ENCODE data around the gene NPHP4. TPM values are rescaled to one million over a fixed set of nuclear protein-coding genes. Genes with fewer than 3 reads are reported as not detected.

Gene NPHP4
- polyA plus RNA-seq, 2 donors, result 2.9 to 4.4 TPM

GRCh38 chr1:5954964-5955363, 37.3 kb downstream of the NPHP4 start:
- 70 to 79% methylated on average over 5 of the region's 5 CpGs for WGBS, 2 donors
- Histone ChIP-seq H3K9me3 (ENCODE audit: control insufficient read depth in 2 of 2, insufficient read depth in 1 of 2, low read depth in 1 of 2, low read length in 1 of 2) (no peaks in the 10 kb centered on the region), H3K4me1 (ENCODE audit: control insufficient read depth in 2 of 2, insufficient read depth in 2 of 2, low read length in 1 of 2) (peaks cover 0 to 7% of the 10 kb centered on the region in 2 donors), H3K27ac (ENCODE audit: low read depth in 2 of 2, low read length in 1 of 2) (no peak overlapping the region), H3K4me3 (ENCODE audit: low read depth in 1 of 2, low read length in 2 of 2) (no peak overlapping the region), H3K36me3 (ENCODE audit: control insufficient read depth in 2 of 2, insufficient read depth in 2 of 2, low read length in 1 of 2) (peaks cover 9 to 18% of the 10 kb centered on the region in 2 donors), H3K27me3 (ENCODE audit: control insufficient read depth in 1 of 2, insufficient read depth in 2 of 2, low read length in 2 of 2) (no peaks in the 10 kb centered on the region)

- H3K4me3 ChIP-seq (ENCODE audit: low read depth in 1 of 2, low read length in 2 of 2), result no peak overlapping the region
- H3K27ac ChIP-seq (ENCODE audit: low read depth in 2 of 2, low read length in 1 of 2), result no peak overlapping the region
- H3K4me1 ChIP-seq (ENCODE audit: control insufficient read depth in 2 of 2, insufficient read depth in 2 of 2, low read length in 1 of 2), result peaks cover 0 to 9% of the 10 kb centered on the region in 2 donors
- H3K9me3 ChIP-seq (ENCODE audit: control insufficient read depth in 2 of 2, insufficient read depth in 1 of 2, low read depth in 1 of 2, low read length in 1 of 2), result no peaks in the 10 kb centered on the region
- WGBS, 2 donors, result 96 to 97% methylated on average over 11 of the region's 11 CpGs
- H3K36me3 ChIP-seq (ENCODE audit: control insufficient read depth in 2 of 2, insufficient read depth in 2 of 2, low read length in 1 of 2), result peaks cover 7 to 15% of the 10 kb centered on the region in 2 donors
- no peaks in the 10 kb centered on the region for H3K27me3 ChIP-seq (ENCODE audit: control insufficient read depth in 1 of 2, insufficient read depth in 2 of 2, low read length in 2 of 2)
These were observed 38.8 kb downstream of the NPHP4 start for GRCh38 chr1:5953386-5953785.

- Histone ChIP-seq H3K36me3 (ENCODE audit: control insufficient read depth in 2 of 2, insufficient read depth in 2 of 2, low read length in 1 of 2) (peaks cover 7 to 16% of the 10 kb centered on the region in 2 donors), H3K27me3 (ENCODE audit: control insufficient read depth in 1 of 2, insufficient read depth in 2 of 2, low read length in 2 of 2) (no peaks in the 10 kb centered on the region), H3K4me3 (ENCODE audit: low read depth in 1 of 2, low read length in 2 of 2) (no peak overlapping the region), H3K9me3 (ENCODE audit: control insufficient read depth in 2 of 2, insufficient read depth in 1 of 2, low read depth in 1 of 2, low read length in 1 of 2) (no peaks in the 10 kb centered on the region), H3K27ac (ENCODE audit: low read depth in 2 of 2, low read length in 1 of 2) (no peak overlapping the region), H3K4me1 (ENCODE audit: control insufficient read depth in 2 of 2, insufficient read depth in 2 of 2, low read length in 1 of 2) (peaks cover 0 to 9% of the 10 kb centered on the region in 2 donors)
- WGBS, 2 donors, result 93 to 95% methylated on average over 19 of the region's 19 CpGs
These were observed 40.3 kb downstream of the NPHP4 start for GRCh38 chr1:5951846-5952410.

GRCh38 chr1:5950994-5951785, 41.0 kb downstream of the NPHP4 start:
- Histone ChIP-seq H3K4me1 (ENCODE audit: control insufficient read depth in 2 of 2, insufficient read depth in 2 of 2, low read length in 1 of 2) (peaks cover 0 to 9% of the 10 kb centered on the region in 2 donors), H3K9me3 (ENCODE audit: control insufficient read depth in 2 of 2, insufficient read depth in 1 of 2, low read depth in 1 of 2, low read length in 1 of 2) (no peaks in the 10 kb centered on the region), H3K4me3 (ENCODE audit: low read depth in 1 of 2, low read length in 2 of 2) (no peak overlapping the region), H3K36me3 (ENCODE audit: control insufficient read depth in 2 of 2, insufficient read depth in 2 of 2, low read length in 1 of 2) (peaks cover 2 to 15% of the 10 kb centered on the region in 2 donors), H3K27me3 (ENCODE audit: control insufficient read depth in 1 of 2, insufficient read depth in 2 of 2, low read length in 2 of 2) (no peaks in the 10 kb centered on the region), H3K27ac (ENCODE audit: low read depth in 2 of 2, low read length in 1 of 2) (no peak overlapping the region)
- 83 to 85% methylated on average over 24 of the region's 24 CpGs for WGBS, 2 donors

GRCh38 chr1:5950201-5950895, 41.9 kb downstream of the NPHP4 start:
- 71 to 86% methylated on average over 7 of the region's 7 CpGs for WGBS, 2 donors
- Histone ChIP-seq H3K4me3 (ENCODE audit: low read depth in 1 of 2, low read length in 2 of 2) (no peak overlapping the region), H3K36me3 (ENCODE audit: control insufficient read depth in 2 of 2, insufficient read depth in 2 of 2, low read length in 1 of 2) (peaks cover 0 to 9% of the 10 kb centered on the region in 2 donors), H3K27ac (ENCODE audit: low read depth in 2 of 2, low read length in 1 of 2) (no peak overlapping the region), H3K9me3 (ENCODE audit: control insufficient read depth in 2 of 2, insufficient read depth in 1 of 2, low read depth in 1 of 2, low read length in 1 of 2) (no peaks in the 10 kb centered on the region), H3K4me1 (ENCODE audit: control insufficient read depth in 2 of 2, insufficient read depth in 2 of 2, low read length in 1 of 2) (peaks cover 0 to 9% of the 10 kb centered on the region in 2 donors), H3K27me3 (ENCODE audit: control insufficient read depth in 1 of 2, insufficient read depth in 2 of 2, low read length in 2 of 2) (no peaks in the 10 kb centered on the region)

GRCh38 chr1:5949761-5950100, 42.5 kb downstream of the NPHP4 start:
- peaks cover 0 to 9% of the 10 kb centered on the region in 2 donors for H3K4me1 ChIP-seq (ENCODE audit: control insufficient read depth in 2 of 2, insufficient read depth in 2 of 2, low read length in 1 of 2)
- WGBS, 2 donors, result 79 to 83% methylated on average over 4 of the region's 4 CpGs
- H3K36me3 ChIP-seq (ENCODE audit: control insufficient read depth in 2 of 2, insufficient read depth in 2 of 2, low read length in 1 of 2), result peaks cover 0 to 9% of the 10 kb centered on the region in 2 donors

GRCh38 chr1:5949085-5949760, 43.0 kb downstream of the NPHP4 start:
- Histone ChIP-seq H3K9me3 (ENCODE audit: control insufficient read depth in 2 of 2, insufficient read depth in 1 of 2, low read depth in 1 of 2, low read length in 1 of 2) (no peaks in the 10 kb centered on the region), H3K4me3 (ENCODE audit: low read depth in 1 of 2, low read length in 2 of 2) (no peak overlapping the region), H3K4me1 (ENCODE audit: control insufficient read depth in 2 of 2, insufficient read depth in 2 of 2, low read length in 1 of 2) (peaks cover 0 to 9% of the 10 kb centered on the region in 2 donors), H3K27ac (ENCODE audit: low read depth in 2 of 2, low read length in 1 of 2) (no peak overlapping the region), H3K36me3 (ENCODE audit: control insufficient read depth in 2 of 2, insufficient read depth in 2 of 2, low read length in 1 of 2) (peaks cover 0 to 12% of the 10 kb centered on the region in 2 donors), H3K27me3 (ENCODE audit: control insufficient read depth in 1 of 2, insufficient read depth in 2 of 2, low read length in 2 of 2) (no peaks in the 10 kb centered on the region)
- WGBS, 2 donors, result 80 to 81% methylated on average over 13 of the region's 13 CpGs

More at GRCh38 chr1:5949761-5950100, 42.5 kb downstream of the NPHP4 start:
- Histone ChIP-seq H3K27me3 (ENCODE audit: control insufficient read depth in 1 of 2, insufficient read depth in 2 of 2, low read length in 2 of 2) (no peaks in the 10 kb centered on the region), H3K4me3 (ENCODE audit: low read depth in 1 of 2, low read length in 2 of 2) (no peak overlapping the region), H3K9me3 (ENCODE audit: control insufficient read depth in 2 of 2, insufficient read depth in 1 of 2, low read depth in 1 of 2, low read length in 1 of 2) (no peaks in the 10 kb centered on the region), H3K27ac (ENCODE audit: low read depth in 2 of 2, low read length in 1 of 2) (no peak overlapping the region)

GRCh38 chr1:5948681-5949005, 43.6 kb downstream of the NPHP4 start:
- H3K27me3 ChIP-seq (ENCODE audit: control insufficient read depth in 1 of 2, insufficient read depth in 2 of 2, low read length in 2 of 2), result no peaks in the 10 kb centered on the region
- no peak overlapping the region for H3K4me3 ChIP-seq (ENCODE audit: low read depth in 1 of 2, low read length in 2 of 2)
- peaks cover 0 to 13% of the 10 kb centered on the region in 2 donors for H3K36me3 ChIP-seq (ENCODE audit: control insufficient read depth in 2 of 2, insufficient read depth in 2 of 2, low read length in 1 of 2)
- H3K4me1 ChIP-seq (ENCODE audit: control insufficient read depth in 2 of 2, insufficient read depth in 2 of 2, low read length in 1 of 2), result peaks cover 0 to 9% of the 10 kb centered on the region in 2 donors
- H3K27ac ChIP-seq (ENCODE audit: low read depth in 2 of 2, low read length in 1 of 2), result no peak overlapping the region
- 87 to 91% methylated on average over 4 of the region's 4 CpGs for WGBS, 2 donors
- no peaks in the 10 kb centered on the region for H3K9me3 ChIP-seq (ENCODE audit: control insufficient read depth in 2 of 2, insufficient read depth in 1 of 2, low read depth in 1 of 2, low read length in 1 of 2)

- no peaks in the 10 kb centered on the region for H3K27me3 ChIP-seq (ENCODE audit: control insufficient read depth in 1 of 2, insufficient read depth in 2 of 2, low read length in 2 of 2)
- no peak overlapping the region for H3K4me3 ChIP-seq (ENCODE audit: low read depth in 1 of 2, low read length in 2 of 2)
- no peak overlapping the region for H3K27ac ChIP-seq (ENCODE audit: low read depth in 2 of 2, low read length in 1 of 2)
- H3K9me3 ChIP-seq (ENCODE audit: control insufficient read depth in 2 of 2, insufficient read depth in 1 of 2, low read depth in 1 of 2, low read length in 1 of 2), result no peaks in the 10 kb centered on the region
- peaks cover 0 to 9% of the 10 kb centered on the region in 2 donors for H3K4me1 ChIP-seq (ENCODE audit: control insufficient read depth in 2 of 2, insufficient read depth in 2 of 2, low read length in 1 of 2)
- peaks cover 0 to 9% of the 10 kb centered on the region in 2 donors for H3K36me3 ChIP-seq (ENCODE audit: control insufficient read depth in 2 of 2, insufficient read depth in 2 of 2, low read length in 1 of 2)
- WGBS, 2 donors, result 81 to 86% methylated on average over 20 of the region's 20 CpGs
These were observed 44.1 kb downstream of the NPHP4 start for GRCh38 chr1:5947978-5948680.
